CD4-positive, alpha-beta T cell treated with Interleukin-1 beta for 1 hour (primary cell): Measurements from ENCODE around the gene TEX101.

Source experiments
- DNase-seq, 2 donors: peaks; one replicate each; pipeline ENCODE4 v3.0.0-alpha.2; 2020 to 2022

TEX101 gene

GRCh38 chr19:43450545-43450997, 35.9 kb downstream of the TEX101 start:
- no peak for DNase-seq

- DNase-seq: no peak
Observed at GRCh38 chr19:43452582-43452981, 37.9 kb downstream of the TEX101 start.

- no peak for DNase-seq
Observed at GRCh38 chr19:43454031-43454430, 39.3 kb downstream of the TEX101 start.

- no peak for DNase-seq
Observed at GRCh38 chr19:43455321-43456113, 40.8 kb downstream of the TEX101 start.

- no peak for DNase-seq
Observed at GRCh38 chr19:43457809-43458208, 43.1 kb downstream of the TEX101 start.

- no peak for DNase-seq
Observed at GRCh38 chr19:43460362-43461016, 45.8 kb downstream of the TEX101 start.

- no peak for DNase-seq
Observed at GRCh38 chr19:43461303-43461702, 46.6 kb downstream of the TEX101 start.

- no peak for DNase-seq
Observed at GRCh38 chr19:43462383-43462782, 47.7 kb downstream of the TEX101 start.

GRCh38 chr19:43462785-43463380, 48.2 kb downstream of the TEX101 start:
- no peak for DNase-seq

GRCh38 chr19:43463381-43464133, 48.9 kb downstream of the TEX101 start:
- DNase-seq: peak; percentile 99

- DNase-seq: no peak
Observed at GRCh38 chr19:43464134-43464775, 49.6 kb downstream of the TEX101 start.

GRCh38 chr19:43465468-43466120, 50.9 kb downstream of the TEX101 start, which contains the start of gene LYPD3:
LYPD3 (minus strand) TSS chr19:43465608; CDS start chr19:43465571, 37 bp downstream.
- DNase-seq: peak in 1 of 2 donors; percentile 71

GRCh38 chr19:43466793-43467192, 52.1 kb downstream of the TEX101 start:
- no peak for DNase-seq

GRCh38 chr19:43467276-43467675, 52.6 kb downstream of the TEX101 start:
- DNase-seq: no peak

- DNase-seq: no peak
Observed at GRCh38 chr19:43467730-43468129, 53.0 kb downstream of the TEX101 start.
